ENCODE results near the gene TOX2. TPM values are rescaled to one million over a fixed set of nuclear protein-coding genes. Genes with fewer than 3 reads are reported as not detected.

Gene TOX2
- total RNA-seq, 1 experiment from 2014 or later: not detected

DNA sequence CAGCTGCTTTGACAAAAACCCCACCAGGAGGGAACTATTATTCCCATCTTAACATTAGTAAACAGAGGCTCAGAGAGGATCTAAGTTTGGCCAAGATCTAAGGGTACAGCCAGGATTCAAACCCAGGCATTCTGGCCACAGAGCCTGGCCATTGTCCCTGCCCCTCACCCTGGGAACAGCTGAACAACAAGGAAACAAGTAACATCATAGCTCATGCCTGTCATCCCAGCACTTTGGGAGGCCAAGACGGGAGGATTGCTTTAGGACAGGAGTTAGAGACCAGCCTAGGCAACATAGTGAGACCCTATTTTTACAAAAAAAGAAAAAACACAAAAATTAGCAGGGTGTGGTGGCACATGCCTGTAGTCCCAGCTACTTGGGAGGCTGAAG is 27.5 kb downstream of the TOX2 start:
- H3K36me3 Mint-ChIP-seq (ENCODE audit: insufficient read depth, unreplicated experiment): no peaks in the 10 kb centered on the region
- no peak overlapping the region for H3K27ac Mint-ChIP-seq (ENCODE audit: unreplicated experiment)

DNA sequence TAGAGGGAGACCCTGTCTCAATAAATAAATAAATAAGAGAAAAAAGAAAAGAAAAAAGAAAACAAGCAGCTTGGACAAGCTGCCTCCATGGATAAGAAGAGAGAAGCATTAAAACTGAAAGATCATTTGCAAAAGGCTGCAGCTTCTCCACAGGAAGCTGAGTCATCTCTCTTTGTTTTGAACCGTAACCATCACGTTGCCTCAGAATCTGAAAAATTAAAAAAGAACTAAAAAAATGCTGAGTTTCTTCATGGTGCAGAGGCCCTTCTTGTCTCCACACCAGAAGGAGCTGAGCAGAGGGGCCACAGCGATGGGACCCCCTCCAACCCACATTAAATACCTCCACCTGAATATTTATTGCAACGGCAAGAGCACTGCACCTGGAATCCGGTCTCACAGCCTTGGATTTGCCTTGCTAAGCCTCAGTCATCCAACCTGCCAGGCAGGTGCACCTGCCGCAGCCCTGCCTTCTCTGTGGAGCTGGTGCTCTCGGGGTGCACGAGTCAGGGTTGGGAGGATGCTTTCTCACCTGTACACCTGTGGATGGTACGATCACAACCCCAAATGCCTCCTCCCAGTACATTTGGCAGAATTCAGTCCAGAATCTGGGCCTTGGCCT is 28.1 kb downstream of the TOX2 start:
- BruUV-seq (replicated peaks): no TSS peak
- H3K36me3 Mint-ChIP-seq (ENCODE audit: insufficient read depth, unreplicated experiment): no peaks in the 10 kb centered on the region
- DNase-seq: no peak
- ChIA-PET CTCF (no interaction called here), POLR2A (no interaction called here)
- Histone ChIP-seq H3K27me3 (replicated peaks; ENCODE audit: control insufficient read depth, insufficient read depth, low read length) (peaks cover 2% of the 10 kb centered on the region; the same call in 1 of the 2 replicates), H3K36me3 (ENCODE audit: control insufficient read depth, insufficient read depth, low read length) (no peaks in the 10 kb centered on the region), H3K4me1 (no peaks in the 10 kb centered on the region), H3K9me3 (no peaks in the 10 kb centered on the region), H3K4me3 (ENCODE audit: low read depth, low read length) (no peak overlapping the region)
- no peak overlapping the region for H3K27ac Mint-ChIP-seq (ENCODE audit: unreplicated experiment)
- intact Hi-C loops (cut with micrococcal nuclease; ENCODE audit: unreplicated experiment): no loop called here
- H3K9me3 Mint-ChIP-seq (ENCODE audit: unreplicated experiment): no peaks in the 10 kb centered on the region
- H3K27me3 Mint-ChIP-seq (ENCODE audit: insufficient read depth, unreplicated experiment): peaks cover 21% of the 10 kb centered on the region
- H3K4me1 Mint-ChIP-seq (ENCODE audit: low read depth, unreplicated experiment): no peaks in the 10 kb centered on the region
- TF ChIP-seq, protein P1, sequence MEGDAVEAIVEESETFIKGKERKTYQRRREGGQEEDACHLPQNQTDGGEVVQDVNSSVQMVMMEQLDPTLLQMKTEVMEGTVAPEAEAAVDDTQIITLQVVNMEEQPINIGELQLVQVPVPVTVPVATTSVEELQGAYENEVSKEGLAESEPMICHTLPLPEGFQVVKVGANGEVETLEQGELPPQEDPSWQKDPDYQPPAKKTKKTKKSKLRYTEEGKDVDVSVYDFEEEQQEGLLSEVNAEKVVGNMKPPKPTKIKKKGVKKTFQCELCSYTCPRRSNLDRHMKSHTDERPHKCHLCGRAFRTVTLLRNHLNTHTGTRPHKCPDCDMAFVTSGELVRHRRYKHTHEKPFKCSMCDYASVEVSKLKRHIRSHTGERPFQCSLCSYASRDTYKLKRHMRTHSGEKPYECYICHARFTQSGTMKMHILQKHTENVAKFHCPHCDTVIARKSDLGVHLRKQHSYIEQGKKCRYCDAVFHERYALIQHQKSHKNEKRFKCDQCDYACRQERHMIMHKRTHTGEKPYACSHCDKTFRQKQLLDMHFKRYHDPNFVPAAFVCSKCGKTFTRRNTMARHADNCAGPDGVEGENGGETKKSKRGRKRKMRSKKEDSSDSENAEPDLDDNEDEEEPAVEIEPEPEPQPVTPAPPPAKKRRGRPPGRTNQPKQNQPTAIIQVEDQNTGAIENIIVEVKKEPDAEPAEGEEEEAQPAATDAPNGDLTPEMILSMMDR (IDR thresholded peaks at IDR 0.05; ENCODE audit: insufficient read depth in 1 of 2, low read depth in 1 of 2, low read length in 1 of 2, severe bottlenecking in 1 of 2, unreplicated experiment in 1 of 2): no peak
- no peak overlapping the region for H3K4me3 Mint-ChIP-seq (ENCODE audit: unreplicated experiment)

More for the DNA sequence above, 27.5 kb downstream of the TOX2 start:
- H3K27me3 ChIP-seq (replicated peaks; ENCODE audit: control insufficient read depth, insufficient read depth, low read length): peaks cover 2% of the 10 kb centered on the region; the same call in 1 of the 2 replicates
- H3K4me3 Mint-ChIP-seq (ENCODE audit: unreplicated experiment): no peak overlapping the region
- BruUV-seq (replicated peaks): no TSS peak
- no peaks in the 10 kb centered on the region for H3K9me3 ChIP-seq
- H3K4me1 Mint-ChIP-seq (ENCODE audit: low read depth, unreplicated experiment): no peaks in the 10 kb centered on the region
- intact Hi-C loops (cut with micrococcal nuclease; ENCODE audit: unreplicated experiment): no loop called here
- TF ChIP-seq, protein P1 (IDR thresholded peaks at IDR 0.05; ENCODE audit: insufficient read depth in 1 of 2, low read depth in 1 of 2, low read length in 1 of 2, severe bottlenecking in 1 of 2, unreplicated experiment in 1 of 2): no peak
- no peak overlapping the region for H3K4me3 ChIP-seq (ENCODE audit: low read depth, low read length)
- peaks cover 21% of the 10 kb centered on the region for H3K27me3 Mint-ChIP-seq (ENCODE audit: insufficient read depth, unreplicated experiment)
- ChIA-PET CTCF (no interaction called here), POLR2A (no interaction called here)
- H3K36me3 ChIP-seq (ENCODE audit: control insufficient read depth, insufficient read depth, low read length): no peaks in the 10 kb centered on the region
- no peak for DNase-seq
- no peaks in the 10 kb centered on the region for H3K4me1 ChIP-seq
- no peaks in the 10 kb centered on the region for H3K9me3 Mint-ChIP-seq (ENCODE audit: unreplicated experiment)

GRCh38 chr20:43943725-43944124 is 29.1 kb downstream of the TOX2 start:
- H3K4me3 Mint-ChIP-seq (ENCODE audit: unreplicated experiment): no peak overlapping the region
- Histone ChIP-seq H3K4me3 (ENCODE audit: low read depth, low read length) (no peak overlapping the region), H3K9me3 (no peaks in the 10 kb centered on the region), H3K27me3 (replicated peaks; ENCODE audit: control insufficient read depth, insufficient read depth, low read length) (peaks cover 2% of the 10 kb centered on the region; the same call in 1 of the 2 replicates), H3K36me3 (ENCODE audit: control insufficient read depth, insufficient read depth, low read length) (no peaks in the 10 kb centered on the region), H3K4me1 (no peaks in the 10 kb centered on the region)
- no peaks in the 10 kb centered on the region for H3K36me3 Mint-ChIP-seq (ENCODE audit: insufficient read depth, unreplicated experiment)
- intact Hi-C loops (cut with micrococcal nuclease; ENCODE audit: unreplicated experiment): no loop called here
- no peak overlapping the region for H3K27ac Mint-ChIP-seq (ENCODE audit: unreplicated experiment)
- no peaks in the 10 kb centered on the region for H3K9me3 Mint-ChIP-seq (ENCODE audit: unreplicated experiment)
- no TSS peak for BruUV-seq (replicated peaks)
- TF ChIP-seq, protein P1 (IDR thresholded peaks at IDR 0.05; ENCODE audit: insufficient read depth in 1 of 2, low read depth in 1 of 2, low read length in 1 of 2, severe bottlenecking in 1 of 2, unreplicated experiment in 1 of 2): no peak
- ChIA-PET CTCF (no interaction called here), POLR2A (no interaction called here)
- H3K27me3 Mint-ChIP-seq (ENCODE audit: insufficient read depth, unreplicated experiment): peaks cover 21% of the 10 kb centered on the region
- H3K4me1 Mint-ChIP-seq (ENCODE audit: low read depth, unreplicated experiment): no peaks in the 10 kb centered on the region
- no peak for DNase-seq

Measured in Caco-2 (cell line).